Omental fat pad (tissue), 4 donors: ENCODE measurements around the gene GARIN5B. TPM values are rescaled to one million over a fixed set of nuclear protein-coding genes. Genes with fewer than 3 reads are reported as not detected.

Experiments
- ATAC-seq: fragments of 150-250 bp; one replicate; pipeline ENCODE4 v1.9.1; 2016; ENCODE audit warnings: mild to moderate bottlenecking, moderate library complexity; ENCODE audit not compliant: low FRiP score
- DNase-seq: peaks from one replicate; pipeline ENCODE4 v3.0.0-alpha.2; 2019; ENCODE audit warnings: low spot score
- CTCF ChIP-seq, 3 donors: fragments of 450-650 bp; IDR thresholded peaks; one replicate each; pipeline ENCODE4 v1.5.1; 2016 to 2017; ENCODE audit warnings: antibody characterized with exemption in 3 of 3, mild to moderate bottlenecking in 3 of 3, moderate library complexity in 2 of 3
- total RNA-seq, 4 donors: library from RNA; depleted of rRNA; stranded (reverse); fragments of >200 nt; gene quantifications; one replicate each; pipeline ENCODE4 v1.1.0, GENCODE V29; 2016

Gene GARIN5B
- total RNA-seq, 4 donors from 2014 or later: 0.09 TPM; not detected in 3

DNA sequence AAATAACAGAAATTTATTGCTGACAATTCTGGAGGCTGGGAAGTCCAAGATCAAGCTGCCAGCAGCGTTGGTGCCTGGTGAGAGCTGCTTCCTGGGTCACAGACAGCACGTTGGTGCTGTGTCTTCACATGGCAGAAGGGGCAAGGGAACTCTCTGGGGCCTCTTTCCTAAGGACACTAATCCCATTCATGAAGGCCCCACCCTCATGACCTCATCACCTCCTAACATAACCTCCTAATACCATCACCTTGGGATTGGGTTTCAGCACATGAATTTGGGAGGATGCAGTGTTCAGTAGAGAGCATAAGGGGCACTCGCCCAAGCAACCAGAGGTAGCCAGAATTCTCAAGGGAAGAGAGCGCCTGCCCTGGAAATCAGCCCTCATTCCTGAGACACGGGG, 53.6 kb downstream of the GARIN5B start:
- ATAC-seq: no peak
- no peak for DNase-seq
- no peak for TF ChIP-seq CTCF (IDR thresholded peaks at IDR 0.05)

DNA sequence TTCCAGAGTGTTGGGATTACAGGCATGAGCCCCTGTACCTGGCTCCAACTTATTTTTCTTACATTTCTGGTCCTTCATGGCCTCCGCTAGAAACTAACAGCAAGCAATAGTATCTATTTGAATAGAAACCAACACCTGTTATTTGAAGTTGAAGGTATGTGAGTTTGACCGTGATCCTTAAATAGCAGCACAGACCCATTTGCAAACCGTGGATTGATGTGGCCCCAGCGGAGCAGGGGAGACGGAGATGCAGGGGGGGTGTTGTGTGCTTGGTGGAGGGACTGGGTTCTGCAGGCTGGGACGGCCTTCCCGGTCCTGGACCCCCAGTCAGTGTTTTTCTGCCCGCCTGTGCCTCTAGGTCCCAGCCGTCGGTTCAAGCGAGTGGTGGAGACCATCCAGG, 54.8 kb downstream of the GARIN5B start:
- ATAC-seq (no peak), DNase-seq (no peak)
- TF ChIP-seq CTCF (IDR thresholded peaks at IDR 0.05): no peak

GRCh38 chr19:55306712-55307111, 56.3 kb downstream of the GARIN5B start:
- DNase-seq: no peak
- no peak for ATAC-seq
- no peak for TF ChIP-seq CTCF (IDR thresholded peaks at IDR 0.05)

DNA sequence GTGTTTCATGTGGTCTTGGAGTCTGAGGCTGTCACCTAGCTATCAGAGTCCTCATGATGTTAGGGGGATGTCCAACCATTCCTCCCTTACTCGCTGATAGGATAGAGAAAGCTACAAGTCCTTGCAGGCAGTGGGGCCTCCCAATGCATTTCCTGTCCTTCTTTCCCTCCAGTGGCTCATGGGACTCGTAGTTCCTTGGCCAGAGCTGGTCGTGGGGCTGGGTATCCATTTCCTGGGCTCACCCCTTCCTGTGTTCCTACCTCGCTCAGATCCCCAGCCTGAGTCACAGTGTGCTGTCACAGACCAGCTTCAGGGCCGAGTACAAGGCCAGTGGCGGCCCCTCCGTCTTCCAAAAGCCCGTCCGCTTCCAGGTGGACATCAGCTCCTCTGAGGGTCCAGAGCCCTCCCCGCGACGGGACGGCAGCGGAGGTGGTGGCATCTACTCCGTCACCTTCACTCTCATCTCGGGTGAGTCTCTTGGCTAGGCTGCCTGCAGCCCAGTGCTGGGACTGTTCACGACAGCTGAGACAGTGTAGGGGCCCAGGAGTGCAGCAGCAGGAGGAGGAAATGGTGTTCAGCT, 57.0 kb downstream of the GARIN5B start:
- ATAC-seq (no peak), DNase-seq (no peak)
- TF ChIP-seq CTCF (IDR thresholded peaks at IDR 0.05): no peak

DNA sequence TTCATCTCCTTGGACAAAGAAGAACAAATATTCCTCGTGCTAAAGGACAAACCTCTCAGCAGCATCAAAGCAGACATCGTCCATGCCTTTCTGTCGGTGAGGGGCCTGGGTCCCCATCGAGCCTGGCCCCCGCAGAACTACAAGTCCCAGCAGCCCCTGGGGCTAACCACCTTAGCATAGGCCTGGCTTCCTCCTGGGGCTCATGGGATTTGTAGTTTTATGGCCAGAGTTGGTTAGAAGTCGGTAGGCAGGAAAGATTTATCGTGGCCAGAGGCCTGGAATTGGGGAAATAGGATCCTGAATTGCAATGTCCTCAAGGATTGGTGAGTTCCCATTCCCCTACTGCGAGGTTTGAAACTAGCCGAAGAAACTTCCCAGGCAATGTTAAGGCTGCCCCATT, 57.6 kb downstream of the GARIN5B start:
- TF ChIP-seq CTCF (IDR thresholded peaks at IDR 0.05): no peak
- ATAC-seq: no peak
- DNase-seq: no peak

GRCh38 chr19:55304980-55305379, 58.1 kb downstream of the GARIN5B start:
- DNase-seq (no peak), ATAC-seq (no peak)
- no peak for TF ChIP-seq CTCF (IDR thresholded peaks at IDR 0.05)

Other genes starting within 250 kb of the GARIN5B start
- gene PPP1R12C, start 245.6 kb downstream of the GARIN5B start, total RNA-seq: 100 to 1,000 TPM in 2 of 4 donors, 10 to 100 TPM in 2; 59.9 to 127 (median 107) TPM
- 1 to 10 TPM in 3 of 4 donors, not detected in 1; 1.9 to 7.2 (median 4.3) TPM for gene TNNT1, start 214.1 kb downstream of the GARIN5B start, total RNA-seq
- not detected for gene TNNI3, start 205.5 kb downstream of the GARIN5B start, total RNA-seq
- gene DNAAF3, start 196.6 kb downstream of the GARIN5B start, total RNA-seq: under 1 TPM in 2 of 4 donors, not detected in 2; 0.65 to 0.69 TPM
- under 1 TPM in 1 of 4 donors, not detected in 3; 0.28 TPM for gene SYT5, start 183.0 kb downstream of the GARIN5B start, total RNA-seq
- 1 to 10 TPM; 1.4 to 9.8 (median 5.5) TPM for gene PTPRH, start 153.8 kb downstream of the GARIN5B start, total RNA-seq
- 1 to 10 TPM in 3 of 4 donors, under 1 TPM in 1; 0.65 to 3.5 (median 2.5) TPM for gene TMEM86B, start 134.5 kb downstream of the GARIN5B start, total RNA-seq
- gene PPP6R1, start 104.2 kb downstream of the GARIN5B start, total RNA-seq: 10 to 100 TPM; 27.8 to 43.6 (median 35.5) TPM
- gene HSPBP1, start 83.2 kb downstream of the GARIN5B start, total RNA-seq: 10 to 100 TPM; 19.5 to 25.9 (median 21.2) TPM
- 1 to 10 TPM in 1 of 4 donors, under 1 TPM in 1, not detected in 2; 0.19 to 2.1 TPM for gene BRSK1, start 79.3 kb downstream of the GARIN5B start, total RNA-seq
- 10 to 100 TPM in 2 of 4 donors, 1 to 10 TPM in 2; 5.6 to 26.7 (median 16.6) TPM for gene TMEM150B, start 37.9 kb downstream of the GARIN5B start, total RNA-seq
- 10 to 100 TPM in 1 of 4 donors, 1 to 10 TPM in 3; 5.3 to 22.9 (median 6.8) TPM for gene KMT5C, start 23.4 kb downstream of the GARIN5B start, total RNA-seq
- under 1 TPM in 1 of 4 donors, not detected in 3; 0.56 TPM for gene COX6B2, start 8.5 kb downstream of the GARIN5B start, total RNA-seq
- gene IL11, start 7.2 kb upstream of the GARIN5B start, total RNA-seq: 1 to 10 TPM in 1 of 4 donors, under 1 TPM in 1, not detected in 2; 0.28 to 1.2 TPM
- gene TMEM190, start 13.6 kb upstream of the GARIN5B start, total RNA-seq: not detected
- 1 to 10 TPM in 3 of 4 donors, not detected in 1; 1.5 to 1.7 (median 1.6) TPM for gene TMEM238, start 21.0 kb upstream of the GARIN5B start, total RNA-seq
- gene RPL28, start 22.7 kb upstream of the GARIN5B start, total RNA-seq: 100 to 1,000 TPM; 490 to 747 (median 555) TPM
- 10 to 100 TPM in 2 of 4 donors, 1 to 10 TPM in 2; 7.4 to 25.6 (median 13.0) TPM for gene UBE2S, start 44.5 kb upstream of the GARIN5B start, total RNA-seq
- gene SHISA7, start 80.0 kb upstream of the GARIN5B start, total RNA-seq: not detected
- 10 to 100 TPM; 52.5 to 96.8 (median 62.5) TPM for gene ISOC2, start 98.4 kb upstream of the GARIN5B start, total RNA-seq
- gene C19orf85, start 101.5 kb upstream of the GARIN5B start, total RNA-seq: not detected
- gene ZNF628, start 113.4 kb upstream of the GARIN5B start, total RNA-seq: 1 to 10 TPM; 1.7 to 6.4 (median 2.6) TPM
- 1 to 10 TPM; 2.3 to 4.6 (median 2.6) TPM for gene NAT14, start 121.9 kb upstream of the GARIN5B start, total RNA-seq
- gene SSC5D, start 125.2 kb upstream of the GARIN5B start, total RNA-seq: 1 to 10 TPM; 1.6 to 6.1 (median 3.5) TPM
- gene SBK2, start 173.9 kb upstream of the GARIN5B start, total RNA-seq: under 1 TPM in 1 of 4 donors, not detected in 3; 0.56 TPM
- gene SBK3, start 182.3 kb upstream of the GARIN5B start, total RNA-seq: 1 to 10 TPM in 1 of 4 donors, under 1 TPM in 2, not detected in 1; 0.36 to 1.5 (median 0.79) TPM
- gene ZNF579, start 217.6 kb upstream of the GARIN5B start, total RNA-seq: 1 to 10 TPM; 1.3 to 4.0 (median 2.3) TPM
- 1 to 10 TPM; 4.2 to 7.1 (median 5.0) TPM for gene FIZ1, start 236.3 kb upstream of the GARIN5B start, total RNA-seq
- gene ZNF524, start 237.0 kb upstream of the GARIN5B start, total RNA-seq: 10 to 100 TPM; 15.6 to 27.5 (median 17.4) TPM
- 1 to 10 TPM; 2.2 to 6.3 (median 3.8) TPM for gene ZNF865, start 242.4 kb upstream of the GARIN5B start, total RNA-seq